ENCODE results near the gene PROM1.

The PROM1 gene

DNA sequence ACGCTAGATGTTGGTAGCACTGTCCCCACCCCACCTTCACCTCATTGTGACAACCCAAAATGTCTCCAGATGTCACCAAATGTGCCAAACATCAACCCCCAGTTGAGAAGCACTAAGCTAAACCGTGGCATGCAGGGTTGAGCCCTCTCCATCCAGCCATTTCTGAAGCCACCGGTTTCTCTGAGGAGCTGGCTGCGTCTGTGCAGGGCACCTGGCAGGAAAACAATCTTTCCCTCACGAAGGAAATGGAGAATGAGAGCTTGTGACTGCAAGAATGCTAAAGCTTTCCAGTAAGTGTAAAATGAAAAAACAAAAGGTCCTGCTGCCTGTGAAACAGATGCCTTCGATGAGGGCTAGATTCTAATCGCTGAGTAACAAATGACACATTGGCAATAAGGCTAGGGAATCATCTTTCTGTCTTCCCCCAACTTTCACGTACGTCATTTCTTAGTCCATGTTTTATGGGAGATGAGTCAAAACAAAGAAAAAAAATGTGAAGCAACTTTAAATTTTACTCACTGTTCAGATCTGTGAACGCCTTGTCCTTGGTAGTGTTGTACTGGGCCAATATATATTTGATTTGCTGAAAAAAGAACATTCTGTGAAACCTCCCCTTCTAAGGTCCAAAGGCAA lies 59.9 kb downstream of the PROM1 start:
- no peak for FAIRE-seq

DNA sequence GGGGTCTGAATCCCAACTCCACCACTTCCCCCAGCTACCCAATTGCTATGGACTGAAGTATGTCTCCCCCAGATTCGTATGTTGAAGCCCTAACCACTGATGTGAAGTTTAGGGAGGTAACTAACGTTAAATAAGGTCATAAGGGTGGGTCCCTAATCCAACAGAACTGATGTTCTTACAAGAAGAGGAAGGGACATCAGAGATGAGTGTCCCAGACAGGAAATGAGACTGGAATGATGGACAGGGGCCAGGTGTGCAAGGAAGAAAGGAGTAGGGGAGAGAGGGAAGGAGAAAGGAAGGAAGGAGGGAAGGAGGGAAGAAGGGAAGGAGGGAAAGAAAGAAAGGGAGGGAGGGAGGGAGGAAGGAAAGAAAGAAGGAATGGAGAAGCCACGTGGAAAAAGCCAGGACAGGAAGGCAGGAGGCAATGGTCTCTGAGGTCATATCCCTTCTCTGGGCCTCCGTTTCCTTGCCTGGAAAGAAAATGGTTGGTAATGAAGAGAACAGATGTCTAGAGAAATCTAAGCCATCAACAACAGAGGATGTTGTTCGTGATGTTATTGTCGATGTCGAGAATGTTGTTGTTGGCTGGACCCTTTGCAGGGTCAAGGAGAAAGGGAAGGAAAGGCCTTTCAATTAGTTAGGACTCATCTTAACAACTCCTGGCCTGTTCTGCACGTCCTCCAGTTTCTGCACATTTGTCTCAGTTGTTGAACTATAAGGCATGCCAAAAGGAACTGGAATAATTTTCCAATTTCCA lies 61.8 kb downstream of the PROM1 start:
- no peak for FAIRE-seq

GRCh38 chr4:16019649-16020048 lies 64.2 kb downstream of the PROM1 start:
- no peak for FAIRE-seq

- no peak for FAIRE-seq
Measured at GRCh38 chr4:16018841-16019240, 65.0 kb downstream of the PROM1 start.

DNA sequence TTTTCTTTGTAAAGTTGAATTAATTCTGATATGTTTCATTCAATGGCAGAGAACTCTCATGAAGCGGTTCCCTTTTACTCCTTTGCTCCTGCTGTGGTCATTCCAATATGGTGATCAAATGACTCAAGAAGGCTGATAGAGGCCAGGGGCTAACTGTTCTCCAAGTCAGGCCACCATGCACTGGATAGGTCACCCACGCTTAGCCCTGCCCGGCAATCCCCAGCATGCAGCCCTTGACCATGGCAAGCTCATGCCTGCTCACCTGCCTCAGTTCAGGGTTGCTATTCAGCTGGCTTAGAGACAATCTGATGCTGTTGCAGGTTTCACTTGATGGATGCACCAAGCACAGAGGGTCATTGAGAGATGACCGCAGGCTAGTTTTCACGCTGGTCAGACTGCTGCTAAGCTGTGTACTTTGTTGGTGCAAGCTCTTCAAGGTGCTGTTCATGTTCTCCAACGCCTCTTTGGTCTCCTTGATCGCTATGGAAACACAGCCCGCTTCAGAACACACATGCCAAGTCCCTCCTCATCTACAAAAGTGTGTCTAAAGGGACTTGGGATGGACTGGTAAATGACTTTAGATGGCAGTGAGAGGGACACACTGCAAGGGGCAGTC lies 65.7 kb downstream of the PROM1 start:
- FAIRE-seq: no peak

DNA sequence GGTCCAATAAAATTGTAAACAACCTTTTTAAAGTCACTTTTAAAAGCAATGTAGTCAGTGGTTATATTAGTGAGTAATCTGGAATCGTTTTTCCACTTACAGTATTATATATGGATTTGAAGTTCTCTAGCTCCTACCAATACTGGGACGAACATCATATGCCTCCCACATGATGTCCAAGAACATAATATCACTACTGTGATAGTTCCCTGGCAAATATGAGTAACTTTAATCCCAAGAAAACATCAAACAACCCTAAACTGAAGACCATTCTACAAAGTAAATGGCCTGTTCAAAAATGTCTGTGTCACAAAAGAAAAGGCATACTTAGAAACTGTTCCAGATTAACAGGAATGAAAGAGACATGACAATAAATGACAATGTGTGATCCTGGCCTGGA lies 67.3 kb downstream of the PROM1 start:
- no peak for FAIRE-seq

DNA sequence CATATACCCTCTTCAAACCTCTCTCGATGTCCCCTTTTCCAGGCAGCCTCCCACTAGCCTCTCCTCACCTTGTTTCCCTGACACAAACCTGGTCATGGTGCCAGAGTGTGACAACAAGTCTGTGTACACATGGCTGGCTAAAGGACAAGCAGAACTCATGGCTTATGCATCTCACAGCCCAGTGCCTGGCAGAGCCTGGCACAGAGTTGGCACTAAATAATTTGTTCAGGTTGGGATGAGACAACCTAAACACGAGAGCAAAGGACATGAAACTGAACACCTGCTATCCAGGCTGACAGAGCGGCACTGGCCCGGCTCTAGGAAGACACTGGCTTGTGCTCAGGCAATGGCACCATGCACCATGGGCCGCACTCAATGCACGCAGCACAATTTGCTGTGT lies 72.7 kb downstream of the PROM1 start:
- FAIRE-seq: no peak

DNA sequence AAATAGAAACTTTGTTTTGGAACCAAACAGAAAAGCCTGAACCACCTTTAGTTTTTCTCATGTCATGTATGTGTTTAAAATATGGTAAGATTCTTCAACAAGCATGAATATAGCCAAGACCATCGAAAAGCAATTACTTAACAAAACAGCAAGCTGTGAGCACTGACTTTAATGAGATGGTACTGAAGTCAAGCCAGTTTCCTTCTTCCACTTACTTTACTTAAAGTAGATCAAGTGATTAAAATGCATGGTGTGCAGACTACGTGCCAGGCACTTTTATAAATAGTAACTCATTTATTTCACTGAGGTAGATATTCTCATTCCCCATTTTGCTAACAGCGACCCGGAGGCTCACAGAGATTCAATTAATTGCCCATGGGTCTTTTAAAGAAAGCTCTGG lies 74.7 kb downstream of the PROM1 start:
- no peak for FAIRE-seq

DNA sequence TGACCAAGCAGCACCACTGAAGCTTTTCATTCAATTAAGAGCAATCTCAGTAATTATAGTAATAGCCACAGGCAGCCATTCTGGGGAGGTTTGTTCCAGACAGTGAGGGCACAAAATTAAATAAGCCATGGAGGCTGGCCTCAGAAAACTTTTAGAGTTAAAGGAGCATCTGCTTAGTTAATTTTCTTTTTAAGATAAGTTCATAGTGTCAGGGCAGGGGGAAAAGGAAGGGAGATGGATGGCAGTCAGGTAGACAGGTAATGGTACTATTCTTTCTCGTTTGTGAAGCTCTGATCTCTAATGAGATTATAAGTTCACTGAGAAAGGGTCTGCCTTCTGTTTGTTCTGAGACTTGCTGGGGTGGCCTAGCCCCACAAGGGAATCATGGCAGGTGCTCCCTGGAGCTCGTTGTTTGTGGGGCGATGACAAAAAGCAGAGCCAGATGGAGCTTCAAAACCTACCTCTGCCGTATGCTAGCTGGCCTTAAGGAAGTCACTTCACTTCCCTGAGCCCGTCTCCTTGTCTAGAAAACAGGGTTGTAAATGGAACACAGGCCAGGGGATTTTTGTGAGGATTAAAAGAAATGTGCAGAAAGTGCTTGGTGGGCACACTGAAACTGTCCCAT lies 76.2 kb downstream of the PROM1 start:
- FAIRE-seq: no peak

- FAIRE-seq: no peak
Measured at GRCh38 chr4:16006771-16007446, 76.9 kb downstream of the PROM1 start.

- FAIRE-seq: no peak
Measured at GRCh38 chr4:16005676-16006075, 78.1 kb downstream of the PROM1 start.

DNA sequence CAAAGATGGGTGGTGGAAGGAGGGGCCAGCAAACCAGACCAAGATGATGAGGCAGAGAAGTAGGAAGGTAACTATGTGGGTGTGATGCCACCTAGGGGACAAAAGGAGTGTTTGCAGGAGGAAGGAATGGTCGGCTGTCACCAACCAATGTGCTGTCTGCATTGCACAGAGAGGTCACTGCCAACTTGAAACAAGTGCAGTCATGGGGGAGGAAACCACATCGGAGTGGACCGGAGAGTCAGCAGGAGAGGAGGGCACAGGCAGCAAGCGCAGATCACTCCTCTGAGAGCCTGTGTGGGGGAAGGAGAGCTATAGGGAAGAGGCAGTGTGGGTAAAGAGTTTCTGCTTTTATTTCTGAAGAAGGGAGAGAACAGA lies 82.4 kb downstream of the PROM1 start:
- peak; percentile 40 for FAIRE-seq

DNA sequence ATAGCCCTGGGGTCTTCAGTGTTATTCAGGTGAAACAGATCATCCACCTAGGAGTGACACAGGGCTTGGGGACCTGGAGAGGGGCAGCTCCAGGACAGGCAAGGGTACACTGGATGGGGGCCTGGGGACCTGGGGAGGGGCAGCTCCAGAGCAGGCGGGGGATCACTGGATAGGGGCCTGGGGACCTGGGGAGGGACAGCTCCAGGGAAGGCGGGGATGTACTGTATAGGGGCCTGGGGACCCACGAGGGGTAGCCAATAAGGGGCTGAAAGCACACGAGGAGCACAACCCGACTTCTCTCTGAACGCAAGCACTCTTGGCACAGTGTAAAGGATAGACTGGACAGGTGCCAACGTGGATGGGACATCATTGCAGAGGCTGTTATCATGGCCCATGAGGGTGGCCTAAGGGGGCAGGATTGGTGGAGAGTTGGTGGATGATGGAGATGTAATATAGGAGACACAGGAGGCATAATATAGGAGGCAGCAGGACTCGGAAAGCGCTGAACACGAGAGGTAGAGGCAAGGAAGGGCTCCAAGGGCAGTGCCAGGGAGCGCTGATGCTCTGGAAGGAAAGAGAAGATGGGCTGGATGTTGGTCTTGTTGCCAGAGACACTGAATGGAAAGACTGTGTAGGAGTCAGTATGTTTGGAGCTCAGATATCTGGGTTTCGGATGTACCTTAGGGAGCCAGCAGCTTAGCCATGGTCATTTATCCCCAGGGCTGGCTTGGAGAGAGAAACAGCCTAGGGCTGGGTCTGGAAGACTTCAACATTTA lies 82.9 kb downstream of the PROM1 start:
- no peak for FAIRE-seq

- no peak for FAIRE-seq
Measured at GRCh38 chr4:15996773-15997172, 87.0 kb downstream of the PROM1 start.

GRCh38 chr4:15995826-15996225 lies 88.0 kb downstream of the PROM1 start:
- FAIRE-seq: no peak

- FAIRE-seq: no peak
Measured at GRCh38 chr4:15992167-15992485, 91.7 kb downstream of the PROM1 start.

DNA sequence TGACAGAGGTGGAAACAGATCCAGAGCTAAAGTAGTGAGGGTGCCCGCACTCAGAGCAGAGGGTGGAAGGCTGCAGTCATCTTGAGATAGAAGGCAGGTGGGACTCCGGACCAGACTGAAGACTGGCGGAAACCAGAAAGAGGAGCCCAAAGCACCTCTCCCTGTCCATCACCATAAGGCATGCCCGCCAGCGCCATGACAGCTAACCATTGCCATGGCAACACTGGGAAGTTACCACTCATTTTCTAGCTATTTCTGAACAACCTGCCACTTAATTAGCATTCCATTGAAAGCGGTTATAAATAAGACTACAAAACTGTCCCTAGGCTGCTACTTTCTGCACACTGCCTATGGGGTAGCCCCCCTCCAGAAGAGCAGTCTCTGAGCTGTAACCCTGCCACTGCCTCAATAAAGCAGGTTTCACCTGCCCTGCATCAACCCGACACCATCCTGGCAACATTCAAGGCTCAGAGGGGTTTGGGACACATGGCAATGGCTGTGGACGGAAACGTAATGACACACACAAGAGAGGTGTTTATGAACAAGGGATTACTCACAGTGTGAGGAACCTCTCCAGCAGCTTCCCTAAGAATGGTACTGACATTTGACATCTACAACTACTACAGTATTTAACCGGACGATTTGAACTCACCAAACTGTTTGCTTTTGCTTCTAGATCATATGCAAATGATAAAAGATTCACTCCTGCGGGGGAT lies 93.1 kb downstream of the PROM1 start:
- no peak for FAIRE-seq

DNA sequence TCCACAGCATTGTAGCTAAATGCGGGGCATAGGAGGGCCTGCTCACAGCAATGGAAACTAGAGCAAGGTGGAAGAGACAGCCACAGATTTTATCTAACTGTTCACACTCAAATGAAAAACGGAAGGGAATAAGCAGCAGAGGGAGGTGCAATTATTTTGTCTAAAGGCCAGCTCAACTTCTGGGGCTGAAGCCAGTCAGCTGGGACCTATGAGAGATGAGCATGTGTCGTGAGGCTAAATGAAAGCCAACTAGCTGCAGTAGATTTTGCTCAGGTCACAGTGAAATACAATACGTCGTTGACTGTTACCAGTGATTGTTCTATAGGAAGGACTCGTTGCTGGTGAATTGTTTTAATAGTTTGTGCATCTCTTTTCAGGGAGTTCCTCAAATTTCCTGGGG lies 94.4 kb downstream of the PROM1 start:
- no peak for FAIRE-seq

DNA sequence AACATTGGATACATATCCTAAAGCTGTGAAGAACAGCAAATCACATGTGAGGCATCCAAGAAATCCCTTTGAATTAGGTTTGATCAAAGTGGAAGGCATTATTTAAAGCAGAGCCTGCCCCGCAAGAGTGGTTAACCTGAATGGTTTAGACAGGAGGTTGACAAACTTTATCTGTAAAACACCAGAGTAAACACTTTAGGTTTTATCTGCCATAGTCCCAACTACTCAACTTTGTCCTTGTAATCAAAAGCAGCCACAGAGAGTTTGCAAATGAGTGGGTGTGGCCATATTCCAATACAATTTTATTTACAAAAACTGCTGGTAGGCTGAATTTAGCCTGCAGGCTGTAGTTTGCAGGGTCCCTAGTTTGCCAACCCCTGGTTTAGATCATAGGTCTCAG lies 95.6 kb downstream of the PROM1 start:
- no peak for FAIRE-seq

- no peak for FAIRE-seq
Measured at GRCh38 chr4:15986907-15987306, 96.9 kb downstream of the PROM1 start.

DNA sequence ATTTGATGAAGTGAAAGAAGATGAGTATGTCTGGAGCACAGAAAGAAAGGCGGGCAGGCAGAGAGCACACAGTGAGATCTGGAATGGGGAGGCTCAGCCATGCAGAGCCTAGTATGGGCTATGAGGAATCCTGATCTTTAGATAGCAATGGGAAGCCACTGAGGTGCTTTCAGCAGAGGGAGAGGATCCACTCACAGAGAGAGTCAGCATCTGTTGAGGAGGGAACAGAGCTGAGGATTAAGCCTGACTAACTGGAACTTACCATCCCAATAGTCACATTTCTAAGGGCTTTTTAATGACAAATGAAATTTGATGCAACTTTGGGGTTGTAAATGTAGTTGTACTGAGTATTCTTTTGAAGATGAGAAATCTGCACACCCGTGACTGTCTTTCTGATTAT lies 100.2 kb downstream of the PROM1 start:
- no peak for FAIRE-seq
